AG04450 (cell line): ENCODE data around the gene ADARB2. TPM values are rescaled to one million over a fixed set of nuclear protein-coding genes. Genes with fewer than 3 reads are reported as not detected.

Experiments
- CTCF ChIA-PET: fragments of 300-600, 350-600 bp; formaldehyde crosslinking; extraction: SDS; loops from one replicate; lab custom pipeline; 2022; ENCODE audit warnings: antibody characterized with exemption, inconsistent platforms; lab: Charles Lee
- POLR2A ChIA-PET: fragments of 350-600 bp; formaldehyde crosslinking; extraction: SDS; loops from one replicate; lab custom pipeline; 2021; ENCODE audit warnings: antibody characterized with exemption, inconsistent platforms; lab: Yijun Ruan, JAX
- DNase-seq: peaks from one replicate; pipeline ENCODE4 v3.0.0-alpha.2; 2011; ENCODE audit warnings: low read depth, low spot score
- H3K27ac ChIP-seq: one replicate; pipeline ENCODE4 v1.5.1; 2012; ENCODE audit warnings: low read depth, low read length, control low read depth
- H3K27me3 ChIP-seq: one replicate; pipeline ENCODE4 v1.6.0; 2012; ENCODE audit warnings: low read length; ENCODE audit not compliant: control insufficient read depth, insufficient read depth
- H3K4me3 ChIP-seq: 2 replicates; pipeline ENCODE4 v1.5.1; 2011; ENCODE audit warnings: mild to moderate bottlenecking, low read depth, low read length, control low read depth
- H3K9me3 ChIP-seq: 2 replicates; pipeline ENCODE4 v1.5.1; 2012; ENCODE audit warnings: low read length; ENCODE audit not compliant: control insufficient read depth, insufficient read depth
- polyA plus RNA-seq: library from polyadenylated mRNA; depleted of rRNA; stranded (reverse); fragments of >200 nt; gene quantifications from 2 replicates; pipeline ENCODE4 v1.2.3, GENCODE V29; 2011
- TF ChIP-seq, protein P1 (sequence below): IDR thresholded peaks from 2 replicates; pipeline ENCODE4 v1.5.1; 2011; ENCODE audit warnings: low read depth, low read length, control low read depth, inconsistent platforms

Gene ADARB2
- polyA plus RNA-seq, 1 experiment, result not detected

DNA sequence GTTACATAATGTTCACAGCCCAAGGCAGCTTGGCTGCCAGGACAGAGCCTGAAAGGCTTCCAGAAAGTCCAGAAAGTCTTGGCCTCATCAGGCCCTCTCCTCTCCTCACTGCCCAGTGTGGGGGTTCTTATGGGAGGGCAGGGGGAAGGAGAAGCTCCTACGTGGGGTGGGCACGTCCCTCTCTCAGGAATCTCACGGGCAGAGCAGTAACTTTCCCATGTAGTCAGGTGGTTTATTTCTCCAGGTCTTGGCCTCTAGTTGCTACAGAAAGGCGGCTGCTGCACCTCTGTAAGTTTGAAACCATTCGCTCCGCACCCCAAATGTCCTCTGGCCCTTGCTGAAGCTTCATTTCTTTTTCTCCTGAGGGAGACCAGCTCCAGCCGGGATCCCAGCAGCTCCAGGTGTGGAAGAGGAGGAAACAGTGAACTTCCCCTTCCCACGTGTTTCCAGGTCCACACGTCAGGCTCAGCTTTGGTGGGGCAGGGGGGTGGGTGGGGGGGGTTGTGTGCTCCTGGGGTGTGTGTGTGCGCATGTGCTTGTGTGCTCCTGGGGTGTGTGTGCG, 360.9 kb downstream of the ADARB2 start:
- ChIA-PET POLR2A (no interaction called here), CTCF (no interaction called here)
- Histone ChIP-seq H3K27me3 (no peaks in the 10 kb centered on the region), H3K9me3 (peaks cover 68% of the 10 kb centered on the region), H3K4me3 (no peak overlapping the region), H3K27ac (no peak overlapping the region)
- DNase-seq, result no peak
- TF ChIP-seq, protein P1, sequence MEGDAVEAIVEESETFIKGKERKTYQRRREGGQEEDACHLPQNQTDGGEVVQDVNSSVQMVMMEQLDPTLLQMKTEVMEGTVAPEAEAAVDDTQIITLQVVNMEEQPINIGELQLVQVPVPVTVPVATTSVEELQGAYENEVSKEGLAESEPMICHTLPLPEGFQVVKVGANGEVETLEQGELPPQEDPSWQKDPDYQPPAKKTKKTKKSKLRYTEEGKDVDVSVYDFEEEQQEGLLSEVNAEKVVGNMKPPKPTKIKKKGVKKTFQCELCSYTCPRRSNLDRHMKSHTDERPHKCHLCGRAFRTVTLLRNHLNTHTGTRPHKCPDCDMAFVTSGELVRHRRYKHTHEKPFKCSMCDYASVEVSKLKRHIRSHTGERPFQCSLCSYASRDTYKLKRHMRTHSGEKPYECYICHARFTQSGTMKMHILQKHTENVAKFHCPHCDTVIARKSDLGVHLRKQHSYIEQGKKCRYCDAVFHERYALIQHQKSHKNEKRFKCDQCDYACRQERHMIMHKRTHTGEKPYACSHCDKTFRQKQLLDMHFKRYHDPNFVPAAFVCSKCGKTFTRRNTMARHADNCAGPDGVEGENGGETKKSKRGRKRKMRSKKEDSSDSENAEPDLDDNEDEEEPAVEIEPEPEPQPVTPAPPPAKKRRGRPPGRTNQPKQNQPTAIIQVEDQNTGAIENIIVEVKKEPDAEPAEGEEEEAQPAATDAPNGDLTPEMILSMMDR, result no peak

DNA sequence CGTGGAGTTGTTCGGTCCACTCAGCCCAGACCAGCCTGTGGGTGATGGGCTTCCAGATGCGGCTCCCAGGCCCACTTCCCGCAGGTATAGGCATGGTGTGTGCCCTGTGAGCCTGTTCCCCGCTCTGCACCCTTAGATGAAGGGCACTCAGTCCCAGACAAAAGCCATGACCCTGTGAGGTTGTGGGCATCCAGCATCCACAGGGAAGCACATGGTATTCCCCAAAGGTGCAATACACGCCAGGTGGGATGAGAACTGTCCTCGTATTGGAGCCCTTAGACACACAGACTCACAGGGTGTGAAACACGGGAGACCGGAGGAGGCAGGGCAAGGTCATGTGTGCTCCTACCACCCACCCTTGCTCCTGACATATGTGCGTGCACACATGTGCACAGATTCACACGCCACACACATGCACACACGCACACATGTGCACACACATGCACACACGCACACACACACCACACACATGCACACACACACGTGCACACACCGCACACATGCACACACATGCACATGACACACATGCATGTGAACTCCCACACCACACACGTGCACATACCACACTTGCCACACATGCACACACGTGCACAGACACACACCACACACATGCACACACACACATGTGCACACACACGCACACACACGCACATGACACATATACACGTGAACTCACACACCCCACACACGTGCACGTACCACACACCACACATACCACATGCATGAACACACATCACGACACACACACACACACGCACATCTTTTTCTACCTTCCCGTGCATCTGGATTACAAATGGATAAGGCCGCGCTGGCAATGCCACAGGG, 361.8 kb downstream of the ADARB2 start:
- CTCF ChIA-PET, result no interaction called here
- POLR2A ChIA-PET, result no interaction called here
- TF ChIP-seq, protein P1, result no peak
- Histone ChIP-seq H3K4me3 (no peak overlapping the region), H3K9me3 (peaks cover 65% of the 10 kb centered on the region), H3K27ac (no peak overlapping the region), H3K27me3 (no peaks in the 10 kb centered on the region)
- DNase-seq, result no peak

DNA sequence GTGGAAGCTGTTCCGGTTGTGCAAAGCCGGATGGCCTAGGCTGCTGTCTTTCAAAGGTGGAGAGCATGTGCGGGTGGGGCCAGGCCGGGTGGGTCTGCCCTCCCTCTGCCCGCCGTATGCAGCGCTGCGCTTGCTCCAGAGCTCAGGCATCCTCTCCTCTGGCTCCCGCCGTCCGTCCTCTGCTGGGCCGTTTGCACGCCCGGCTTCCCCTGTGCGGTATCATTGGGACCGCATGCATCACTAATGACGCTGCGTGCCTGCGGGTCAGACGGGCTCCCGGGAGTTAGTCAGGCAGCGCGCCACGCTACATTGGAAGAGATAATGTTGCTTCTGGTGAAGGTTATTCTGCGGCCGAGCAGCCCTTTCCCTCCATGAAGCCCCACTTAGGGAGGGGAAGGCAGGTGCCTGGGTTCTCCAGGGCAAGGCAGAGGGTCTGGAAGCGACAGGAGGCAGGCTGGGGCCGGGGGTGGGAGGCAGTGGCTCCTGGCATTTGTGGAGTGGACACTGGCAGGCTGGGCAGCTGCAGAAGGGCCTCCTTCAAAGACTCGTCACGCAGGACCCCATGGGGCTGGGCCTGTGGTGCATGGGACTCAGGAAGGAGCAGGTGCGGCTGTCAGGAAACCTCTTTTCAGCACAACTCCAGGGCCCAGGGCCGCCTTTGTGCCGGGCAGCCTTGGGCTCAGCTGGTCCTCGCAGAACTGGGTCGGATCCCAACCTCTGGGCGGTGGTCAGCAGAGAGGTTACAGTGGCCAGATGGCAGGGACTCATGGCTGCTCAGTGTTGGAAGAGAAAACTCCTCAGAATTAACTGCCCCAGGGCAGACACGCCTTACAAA, 362.6 kb downstream of the ADARB2 start:
- no peak overlapping the region for H3K27ac ChIP-seq
- H3K27me3 ChIP-seq, result no peaks in the 10 kb centered on the region
- H3K4me3 ChIP-seq, result no peak overlapping the region
- POLR2A ChIA-PET, result no interaction called here
- CTCF ChIA-PET, result no interaction called here
- H3K9me3 ChIP-seq, result peaks cover 63% of the 10 kb centered on the region
- TF ChIP-seq, protein P1, result no peak
- no peak for DNase-seq

- H3K9me3 ChIP-seq, result peaks cover 64% of the 10 kb centered on the region
- TF ChIP-seq, protein P1, result no peak
- H3K27ac ChIP-seq, result no peak overlapping the region
- DNase-seq, result no peak
- POLR2A ChIA-PET, result no interaction called here
- no peak overlapping the region for H3K4me3 ChIP-seq
- CTCF ChIA-PET, result no interaction called here
- H3K27me3 ChIP-seq, result no peaks in the 10 kb centered on the region
Measured at GRCh38 chr10:1373287-1373686, 364.0 kb downstream of the ADARB2 start.
